NCI-H1105 treated with DMSO at 0.1 percent for 48 hours (cell line): ENCODE measurements around the gene GAGE12E.
"Not testable (repeated sequence)": the region's sequence is repeated elsewhere in the genome, so short reads cannot be mapped to it uniquely, and the experiment has no call there.

Experiments
- DNase-seq: peaks from one replicate; lab custom pipeline; 2025; lab: John Stamatoyannopoulos, UW

The GAGE12E gene, protein sequence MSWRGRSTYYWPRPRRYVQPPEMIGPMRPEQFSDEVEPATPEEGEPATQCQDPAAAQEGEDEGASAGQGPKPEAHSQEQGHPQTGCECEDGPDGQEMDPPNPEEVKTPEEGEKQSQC

DNA sequence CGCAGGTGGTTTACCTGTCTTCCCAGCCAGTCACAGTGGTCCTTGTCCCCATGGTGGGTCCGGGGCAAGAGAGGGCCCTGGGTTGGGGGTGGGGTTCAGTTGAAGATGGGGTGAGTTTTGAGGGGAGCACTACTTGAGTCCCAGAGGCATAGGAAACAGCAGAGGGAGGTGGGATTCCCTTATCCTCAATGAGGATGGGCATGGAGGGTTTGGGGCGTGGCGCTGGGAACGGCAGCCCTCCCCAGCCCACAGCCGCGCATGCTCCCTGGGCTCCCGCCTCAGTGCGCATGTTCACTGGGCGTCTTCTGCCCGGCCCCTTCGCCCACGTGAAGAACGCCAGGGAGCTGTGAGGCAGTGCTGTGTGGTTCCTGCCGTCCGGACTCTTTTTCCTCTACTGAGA, at the start of gene GAGE12E:
GAGE12E (plus strand) TSS at position 301 of the 400 bp plus-strand sequence. CDS start 1,155 bp downstream, outside the sequence.
- not testable (repeated sequence) for DNase-seq

DNA sequence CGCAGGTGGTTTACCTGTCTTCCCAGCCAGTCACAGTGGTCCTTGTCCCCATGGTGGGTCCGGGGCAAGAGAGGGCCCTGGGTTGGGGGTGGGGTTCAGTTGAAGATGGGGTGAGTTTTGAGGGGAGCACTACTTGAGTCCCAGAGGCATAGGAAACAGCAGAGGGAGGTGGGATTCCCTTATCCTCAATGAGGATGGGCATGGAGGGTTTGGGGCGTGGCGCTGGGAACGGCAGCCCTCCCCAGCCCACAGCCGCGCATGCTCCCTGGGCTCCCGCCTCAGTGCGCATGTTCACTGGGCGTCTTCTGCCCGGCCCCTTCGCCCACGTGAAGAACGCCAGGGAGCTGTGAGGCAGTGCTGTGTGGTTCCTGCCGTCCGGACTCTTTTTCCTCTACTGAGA, 19.2 kb upstream of the GAGE12E start, which contains the start of gene GAGE12C:
GAGE12C (plus strand) TSS at position 301 of the 400 bp plus-strand sequence. CDS start 1,155 bp downstream, outside the sequence.
- not testable (repeated sequence) for DNase-seq

DNA sequence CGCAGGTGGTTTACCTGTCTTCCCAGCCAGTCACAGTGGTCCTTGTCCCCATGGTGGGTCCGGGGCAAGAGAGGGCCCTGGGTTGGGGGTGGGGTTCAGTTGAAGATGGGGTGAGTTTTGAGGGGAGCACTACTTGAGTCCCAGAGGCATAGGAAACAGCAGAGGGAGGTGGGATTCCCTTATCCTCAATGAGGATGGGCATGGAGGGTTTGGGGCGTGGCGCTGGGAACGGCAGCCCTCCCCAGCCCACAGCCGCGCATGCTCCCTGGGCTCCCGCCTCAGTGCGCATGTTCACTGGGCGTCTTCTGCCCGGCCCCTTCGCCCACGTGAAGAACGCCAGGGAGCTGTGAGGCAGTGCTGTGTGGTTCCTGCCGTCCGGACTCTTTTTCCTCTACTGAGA, 9.7 kb upstream of the GAGE12E start, which contains the start of gene GAGE12D:
GAGE12D (plus strand) TSS at position 301 of the 400 bp plus-strand sequence. CDS start 1,155 bp downstream, outside the sequence.
- DNase-seq, result not testable (repeated sequence)

DNA sequence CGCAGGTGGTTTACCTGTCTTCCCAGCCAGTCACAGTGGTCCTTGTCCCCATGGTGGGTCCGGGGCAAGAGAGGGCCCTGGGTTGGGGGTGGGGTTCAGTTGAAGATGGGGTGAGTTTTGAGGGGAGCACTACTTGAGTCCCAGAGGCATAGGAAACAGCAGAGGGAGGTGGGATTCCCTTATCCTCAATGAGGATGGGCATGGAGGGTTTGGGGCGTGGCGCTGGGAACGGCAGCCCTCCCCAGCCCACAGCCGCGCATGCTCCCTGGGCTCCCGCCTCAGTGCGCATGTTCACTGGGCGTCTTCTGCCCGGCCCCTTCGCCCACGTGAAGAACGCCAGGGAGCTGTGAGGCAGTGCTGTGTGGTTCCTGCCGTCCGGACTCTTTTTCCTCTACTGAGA, 9.5 kb downstream of the GAGE12E start, which contains the start of gene GAGE12F:
GAGE12F (plus strand) TSS at position 301 of the 400 bp plus-strand sequence. CDS start 1,155 bp downstream, outside the sequence.
- DNase-seq, result not testable (repeated sequence)

DNA sequence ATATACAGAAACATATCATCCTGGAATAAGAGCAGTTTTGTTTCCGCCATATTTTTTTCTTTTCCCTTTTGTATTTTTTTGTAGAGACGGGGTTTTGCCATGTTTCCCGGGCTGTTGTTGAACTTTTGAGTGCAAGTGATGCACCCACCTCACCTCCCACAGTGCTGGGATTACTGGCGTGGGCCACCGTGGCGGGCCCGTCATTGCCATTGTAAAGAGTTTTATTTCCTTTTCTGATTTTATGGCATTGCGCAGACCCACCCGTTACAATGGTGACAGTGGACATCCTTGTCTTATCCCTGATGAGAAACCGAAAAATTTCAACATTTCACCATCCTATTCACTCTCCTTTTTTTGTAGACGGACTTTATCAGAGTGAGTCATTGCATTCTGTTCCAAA, 17.6 kb downstream of the GAGE12E start:
- not testable (repeated sequence) for DNase-seq

DNA sequence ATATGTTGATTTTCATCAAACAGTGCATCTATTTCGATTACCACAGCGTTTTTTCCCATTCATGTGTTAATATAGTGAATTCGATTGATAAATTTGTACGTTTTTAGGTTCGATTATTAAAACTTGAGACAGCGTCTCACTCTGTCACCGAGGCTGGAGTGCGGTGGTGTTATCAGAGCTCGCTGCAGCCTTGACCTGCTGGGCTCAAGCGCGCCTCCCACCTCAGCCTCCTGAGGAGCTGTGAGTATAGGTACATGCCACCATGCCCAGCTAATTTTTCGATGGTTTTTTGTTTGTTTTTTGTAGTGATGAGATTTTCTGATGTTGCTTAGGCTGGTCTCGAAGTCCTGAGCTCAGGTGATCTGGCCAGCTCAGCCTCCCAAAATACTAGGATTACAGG, 18.1 kb downstream of the GAGE12E start:
- not testable (repeated sequence) for DNase-seq

DNA sequence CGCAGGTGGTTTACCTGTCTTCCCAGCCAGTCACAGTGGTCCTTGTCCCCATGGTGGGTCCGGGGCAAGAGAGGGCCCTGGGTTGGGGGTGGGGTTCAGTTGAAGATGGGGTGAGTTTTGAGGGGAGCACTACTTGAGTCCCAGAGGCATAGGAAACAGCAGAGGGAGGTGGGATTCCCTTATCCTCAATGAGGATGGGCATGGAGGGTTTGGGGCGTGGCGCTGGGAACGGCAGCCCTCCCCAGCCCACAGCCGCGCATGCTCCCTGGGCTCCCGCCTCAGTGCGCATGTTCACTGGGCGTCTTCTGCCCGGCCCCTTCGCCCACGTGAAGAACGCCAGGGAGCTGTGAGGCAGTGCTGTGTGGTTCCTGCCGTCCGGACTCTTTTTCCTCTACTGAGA, 19.0 kb downstream of the GAGE12E start, which contains the start of gene GAGE12G:
GAGE12G (plus strand) TSS at position 301 of the 400 bp plus-strand sequence. CDS start 1,155 bp downstream, outside the sequence.
- not testable (repeated sequence) for DNase-seq

DNA sequence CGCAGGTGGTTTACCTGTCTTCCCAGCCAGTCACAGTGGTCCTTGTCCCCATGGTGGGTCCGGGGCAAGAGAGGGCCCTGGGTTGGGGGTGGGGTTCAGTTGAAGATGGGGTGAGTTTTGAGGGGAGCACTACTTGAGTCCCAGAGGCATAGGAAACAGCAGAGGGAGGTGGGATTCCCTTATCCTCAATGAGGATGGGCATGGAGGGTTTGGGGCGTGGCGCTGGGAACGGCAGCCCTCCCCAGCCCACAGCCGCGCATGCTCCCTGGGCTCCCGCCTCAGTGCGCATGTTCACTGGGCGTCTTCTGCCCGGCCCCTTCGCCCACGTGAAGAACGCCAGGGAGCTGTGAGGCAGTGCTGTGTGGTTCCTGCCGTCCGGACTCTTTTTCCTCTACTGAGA, 28.6 kb downstream of the GAGE12E start, which contains the start of gene GAGE12H:
GAGE12H (plus strand) TSS at position 301 of the 400 bp plus-strand sequence. CDS start 1,155 bp downstream, outside the sequence.
- DNase-seq, result not testable (repeated sequence)

DNA sequence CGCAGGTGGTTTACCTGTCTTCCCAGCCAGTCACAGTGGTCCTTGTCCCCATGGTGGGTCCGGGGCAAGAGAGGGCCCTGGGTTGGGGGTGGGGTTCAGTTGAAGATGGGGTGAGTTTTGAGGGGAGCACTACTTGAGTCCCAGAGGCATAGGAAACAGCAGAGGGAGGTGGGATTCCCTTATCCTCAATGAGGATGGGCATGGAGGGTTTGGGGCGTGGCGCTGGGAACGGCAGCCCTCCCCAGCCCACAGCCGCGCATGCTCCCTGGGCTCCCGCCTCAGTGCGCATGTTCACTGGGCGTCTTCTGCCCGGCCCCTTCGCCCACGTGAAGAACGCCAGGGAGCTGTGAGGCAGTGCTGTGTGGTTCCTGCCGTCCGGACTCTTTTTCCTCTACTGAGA, 38.1 kb downstream of the GAGE12E start, which contains the start of gene GAGE2A:
GAGE2A (plus strand) TSS at position 301 of the 400 bp plus-strand sequence. CDS start 1,155 bp downstream, outside the sequence.
- DNase-seq, result not testable (repeated sequence)

DNA sequence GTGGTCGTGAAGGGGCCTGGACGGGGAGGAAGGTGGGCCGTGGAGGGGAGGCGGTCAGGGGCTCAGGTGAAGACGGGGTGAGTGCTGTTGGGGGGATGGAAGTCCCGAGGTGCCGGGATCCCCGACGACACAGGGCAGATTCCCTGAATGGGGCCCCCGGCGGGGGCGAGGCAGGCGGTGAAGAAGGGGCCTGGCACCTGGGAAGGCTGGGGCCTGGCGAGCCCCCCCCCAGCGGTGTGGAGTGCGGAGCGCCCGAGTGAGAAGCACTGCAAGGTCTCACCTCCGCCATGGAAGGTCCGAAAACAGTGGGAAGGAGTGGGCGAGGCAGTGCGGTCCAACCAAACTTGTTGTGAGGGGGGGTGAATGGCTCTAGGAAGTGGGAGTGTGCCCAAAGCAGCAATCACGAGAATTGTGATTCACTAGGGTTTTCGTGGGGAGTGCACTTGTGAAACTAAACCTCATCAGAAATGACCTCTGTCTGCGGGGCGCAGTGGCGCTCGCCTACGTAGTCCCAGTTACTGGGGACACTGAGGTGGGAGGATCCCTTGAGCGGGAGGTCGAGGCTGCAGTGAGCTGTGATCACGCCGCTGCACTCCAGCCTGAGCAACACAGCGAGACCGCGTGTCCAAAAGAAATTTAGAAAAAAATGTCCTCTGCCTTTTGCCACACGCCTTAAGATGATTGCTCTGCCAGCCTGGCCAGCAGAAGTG, 38.8 kb downstream of the GAGE12E start:
- DNase-seq, result not testable (repeated sequence)

DNA sequence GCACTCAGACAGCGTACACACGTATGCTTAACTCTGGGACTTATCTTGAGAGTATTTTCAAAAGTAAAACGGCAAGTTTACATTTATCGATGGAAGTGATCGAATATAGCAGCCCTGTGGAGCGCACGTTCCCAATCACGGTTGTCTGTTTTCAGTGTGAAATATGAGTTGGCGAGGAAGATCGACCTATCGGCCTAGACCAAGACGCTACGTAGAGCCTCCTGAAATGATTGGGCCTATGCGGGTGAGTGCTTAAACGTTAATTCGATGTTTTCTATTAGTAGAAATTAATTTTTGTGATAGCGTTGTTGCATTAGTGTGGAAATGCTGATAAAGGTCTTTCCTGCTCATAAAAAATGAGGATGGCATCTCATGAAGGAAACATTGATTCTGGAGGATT, 39.4 kb downstream of the GAGE12E start:
- not testable (repeated sequence) for DNase-seq

DNA sequence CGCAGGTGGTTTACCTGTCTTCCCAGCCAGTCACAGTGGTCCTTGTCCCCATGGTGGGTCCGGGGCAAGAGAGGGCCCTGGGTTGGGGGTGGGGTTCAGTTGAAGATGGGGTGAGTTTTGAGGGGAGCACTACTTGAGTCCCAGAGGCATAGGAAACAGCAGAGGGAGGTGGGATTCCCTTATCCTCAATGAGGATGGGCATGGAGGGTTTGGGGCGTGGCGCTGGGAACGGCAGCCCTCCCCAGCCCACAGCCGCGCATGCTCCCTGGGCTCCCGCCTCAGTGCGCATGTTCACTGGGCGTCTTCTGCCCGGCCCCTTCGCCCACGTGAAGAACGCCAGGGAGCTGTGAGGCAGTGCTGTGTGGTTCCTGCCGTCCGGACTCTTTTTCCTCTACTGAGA, 47.6 kb downstream of the GAGE12E start, which contains the start of gene GAGE1:
GAGE1 (plus strand) TSS at position 301 of the 400 bp plus-strand sequence. CDS start 1,155 bp downstream, outside the sequence.
- not testable (repeated sequence) for DNase-seq
